OCI-LY3 (cell line): Measurements from ENCODE around the gene MAP6.
"Not testable (repeated sequence)": the region's sequence is repeated elsewhere in the genome, so short reads cannot be mapped to it uniquely, and the experiment has no call there.

Source experiments
- H2AFZ ChIP-seq: fragments of 200-600, 300-600 bp; shearing (Covaris generic); 2 replicates; pipeline ENCODE4 v1.6.0; 2014; ENCODE audit warnings: antibody characterized with exemption, low read depth, low read length
- H3K27ac ChIP-seq: fragments of 200-600, 300-600 bp; sonication (generic); 2 replicates; pipeline ENCODE4 v1.5.1; 2014; ENCODE audit warnings: mild to moderate bottlenecking, low read length, moderate library complexity, mixed read lengths
- H3K27me3 ChIP-seq: fragments of 200-600, 300-600 bp; sonication (generic); 2 replicates; pipeline ENCODE4 v1.6.1; 2014; ENCODE audit warnings: low read depth, low read length, mixed read lengths
- H3K36me3 ChIP-seq: fragments of 200-600, 300-600 bp; sonication (generic); replicated peaks from 2 replicates; pipeline ENCODE3; 2014; ENCODE audit warnings: low read depth, low read length, mixed read lengths
- H3K4me1 ChIP-seq: fragments of 300-600, 200-600 bp; sonication (generic); 2 replicates; pipeline ENCODE4 v1.6.1; 2014; ENCODE audit warnings: low read length, mixed read lengths
- H3K4me2 ChIP-seq: fragments of 200-600, 300-600 bp; sonication (generic); 2 replicates; pipeline ENCODE4 v1.6.1; 2014; ENCODE audit warnings: low read length, mixed read lengths
- H3K4me3 ChIP-seq: fragments of 300-600, 200-600 bp; sonication (generic); 2 replicates; pipeline ENCODE4 v1.5.1; 2014; ENCODE audit warnings: antibody characterized with exemption, mild to moderate bottlenecking, low read length, moderate library complexity
- H3K79me2 ChIP-seq: fragments of 300-600, 200-600 bp; shearing (Covaris generic); 2 replicates; pipeline ENCODE4 v1.6.1; 2014; ENCODE audit warnings: mild to moderate bottlenecking, low read length, mixed read lengths
- H3K9ac ChIP-seq: fragments of 300-600, 200-600 bp; shearing (Covaris generic); 2 replicates; pipeline ENCODE4 v1.6.0; 2014; ENCODE audit warnings: mild to moderate bottlenecking, low read length, moderate library complexity
- H3K9me3 ChIP-seq: fragments of 200-600, 300-600 bp; shearing (Covaris generic); 2 replicates; pipeline ENCODE4 v1.6.1; 2014; ENCODE audit warnings: low read length, mixed read lengths; ENCODE audit not compliant: insufficient read depth
- H4K20me1 ChIP-seq: fragments of 200-600, 300-600 bp; sonication (generic); 2 replicates; pipeline ENCODE4 v1.6.1; 2016; ENCODE audit warnings: low read length, mixed read lengths; ENCODE audit not compliant: insufficient read depth
- EZH2phosphoT487 ChIP-seq: fragments of 200-600 bp; shearing (Covaris generic); IDR thresholded peaks from 2 replicates; pipeline ENCODE4 v1.6.1; 2018; ENCODE audit warnings: antibody characterized with exemption, mixed run types, low read depth
- TF ChIP-seq, protein P1 (sequence below): fragments of 200-600, 300-600 bp; sonication (generic); IDR thresholded peaks from 2 replicates; pipeline ENCODE4 v1.5.1; 2014; ENCODE audit warnings: antibody characterized with exemption, low read length, low read depth

MAP6 gene

DNA sequence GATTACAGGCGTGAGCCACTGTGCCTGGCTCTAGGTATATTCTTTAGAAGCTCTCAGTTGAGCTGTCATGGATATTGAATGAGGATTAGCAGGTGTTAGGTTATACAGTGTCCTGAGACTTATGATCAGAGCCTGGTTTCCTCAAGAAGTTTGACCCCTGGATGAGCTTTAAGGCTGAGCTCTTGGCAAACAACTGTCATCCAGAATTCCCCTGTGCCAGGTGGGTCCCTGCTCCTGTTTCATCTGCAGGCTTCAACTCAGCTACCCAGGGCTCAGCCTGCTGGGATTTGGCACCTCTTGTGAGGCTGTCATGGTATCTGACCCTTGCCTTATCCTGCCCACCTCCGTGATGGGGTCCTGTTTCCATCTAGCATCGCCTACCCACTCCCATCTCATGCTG lies 82.4 kb downstream of the MAP6 start:
- no peaks in the 10 kb centered on the region for H4K20me1 ChIP-seq
- H3K4me1 ChIP-seq, result peaks cover 7% of the 10 kb centered on the region
- H3K9me3 ChIP-seq, result no peaks in the 10 kb centered on the region
- H3K27ac ChIP-seq, result no peak overlapping the region
- no peaks in the 10 kb centered on the region for H3K36me3 ChIP-seq
- no peaks in the 10 kb centered on the region for H3K27me3 ChIP-seq
- H2AFZ ChIP-seq, result no peak overlapping the region
- TF ChIP-seq, protein P1, sequence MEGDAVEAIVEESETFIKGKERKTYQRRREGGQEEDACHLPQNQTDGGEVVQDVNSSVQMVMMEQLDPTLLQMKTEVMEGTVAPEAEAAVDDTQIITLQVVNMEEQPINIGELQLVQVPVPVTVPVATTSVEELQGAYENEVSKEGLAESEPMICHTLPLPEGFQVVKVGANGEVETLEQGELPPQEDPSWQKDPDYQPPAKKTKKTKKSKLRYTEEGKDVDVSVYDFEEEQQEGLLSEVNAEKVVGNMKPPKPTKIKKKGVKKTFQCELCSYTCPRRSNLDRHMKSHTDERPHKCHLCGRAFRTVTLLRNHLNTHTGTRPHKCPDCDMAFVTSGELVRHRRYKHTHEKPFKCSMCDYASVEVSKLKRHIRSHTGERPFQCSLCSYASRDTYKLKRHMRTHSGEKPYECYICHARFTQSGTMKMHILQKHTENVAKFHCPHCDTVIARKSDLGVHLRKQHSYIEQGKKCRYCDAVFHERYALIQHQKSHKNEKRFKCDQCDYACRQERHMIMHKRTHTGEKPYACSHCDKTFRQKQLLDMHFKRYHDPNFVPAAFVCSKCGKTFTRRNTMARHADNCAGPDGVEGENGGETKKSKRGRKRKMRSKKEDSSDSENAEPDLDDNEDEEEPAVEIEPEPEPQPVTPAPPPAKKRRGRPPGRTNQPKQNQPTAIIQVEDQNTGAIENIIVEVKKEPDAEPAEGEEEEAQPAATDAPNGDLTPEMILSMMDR, result no peak
- TF ChIP-seq EZH2phosphoT487, result no peak
- no peak overlapping the region for H3K4me2 ChIP-seq
- H3K9ac ChIP-seq, result no peak overlapping the region
- no peaks in the 10 kb centered on the region for H3K79me2 ChIP-seq
- H3K4me3 ChIP-seq, result no peak overlapping the region

DNA sequence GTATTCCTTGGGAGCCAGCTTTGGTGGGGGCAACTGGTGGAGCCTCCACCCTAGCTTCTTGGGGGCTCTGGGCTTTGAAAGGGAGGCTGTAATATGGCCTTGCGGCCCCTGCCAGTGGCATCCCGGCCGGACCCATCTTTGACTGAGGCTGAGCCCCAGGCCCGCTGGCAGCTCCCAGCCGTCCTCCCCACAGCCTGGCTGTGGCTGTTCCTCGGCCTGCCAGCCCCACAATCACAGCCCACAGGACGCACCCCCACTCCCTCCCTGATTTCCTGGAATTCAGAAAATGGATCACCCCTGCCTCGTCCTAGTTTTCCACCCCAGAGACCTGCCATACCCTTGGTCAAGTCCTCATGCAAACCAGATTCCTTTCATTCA lies 83.6 kb downstream of the MAP6 start:
- Histone ChIP-seq H4K20me1 (no peaks in the 10 kb centered on the region), H3K79me2 (no peaks in the 10 kb centered on the region), H3K4me3 (no peak overlapping the region), H2AFZ (no peak overlapping the region), H3K27ac (no peak overlapping the region), H3K4me1 (peaks cover 7% of the 10 kb centered on the region), H3K27me3 (no peaks in the 10 kb centered on the region), H3K9me3 (no peaks in the 10 kb centered on the region), H3K9ac (no peak overlapping the region), H3K36me3 (no peaks in the 10 kb centered on the region), H3K4me2 (no peak overlapping the region)
- TF ChIP-seq, protein P1, result no peak

DNA sequence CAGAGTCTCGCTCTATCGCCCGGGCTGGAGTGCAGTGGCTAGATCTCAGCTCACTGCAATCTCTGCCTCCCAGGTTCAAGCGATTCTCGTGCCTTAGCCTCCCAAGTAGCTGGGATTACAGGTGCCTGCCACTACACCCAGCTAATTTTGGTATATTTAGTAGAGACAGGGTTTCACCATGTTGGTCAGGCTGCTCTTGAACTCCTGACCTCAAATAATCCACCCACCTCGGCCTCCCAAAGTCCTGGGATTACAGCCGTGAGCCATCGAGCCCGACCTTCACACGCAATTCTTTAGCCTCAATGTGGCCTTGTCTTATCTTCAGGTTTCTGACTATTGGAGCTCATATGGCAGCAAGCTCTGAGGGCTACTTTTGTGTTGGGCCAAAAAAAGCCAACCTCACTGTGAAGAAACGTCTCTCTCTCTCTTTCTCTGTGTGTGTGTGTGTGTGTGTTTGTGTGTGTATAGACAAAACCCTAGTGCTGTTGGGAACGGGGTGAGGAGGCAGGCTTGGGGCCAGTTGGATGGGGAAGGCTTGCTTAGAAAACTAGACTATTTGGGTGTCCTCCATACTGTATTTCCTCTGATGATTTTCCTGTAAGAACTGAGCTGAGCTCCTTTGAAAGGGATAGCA lies 84.1 kb downstream of the MAP6 start:
- not testable (repeated sequence) for H2AFZ ChIP-seq, H3K36me3 ChIP-seq, H3K9ac ChIP-seq, H3K4me1 ChIP-seq, H3K27me3 ChIP-seq, H3K79me2 ChIP-seq, H3K4me3 ChIP-seq, H3K9me3 ChIP-seq, H4K20me1 ChIP-seq, H3K27ac ChIP-seq, H3K4me2 ChIP-seq

DNA sequence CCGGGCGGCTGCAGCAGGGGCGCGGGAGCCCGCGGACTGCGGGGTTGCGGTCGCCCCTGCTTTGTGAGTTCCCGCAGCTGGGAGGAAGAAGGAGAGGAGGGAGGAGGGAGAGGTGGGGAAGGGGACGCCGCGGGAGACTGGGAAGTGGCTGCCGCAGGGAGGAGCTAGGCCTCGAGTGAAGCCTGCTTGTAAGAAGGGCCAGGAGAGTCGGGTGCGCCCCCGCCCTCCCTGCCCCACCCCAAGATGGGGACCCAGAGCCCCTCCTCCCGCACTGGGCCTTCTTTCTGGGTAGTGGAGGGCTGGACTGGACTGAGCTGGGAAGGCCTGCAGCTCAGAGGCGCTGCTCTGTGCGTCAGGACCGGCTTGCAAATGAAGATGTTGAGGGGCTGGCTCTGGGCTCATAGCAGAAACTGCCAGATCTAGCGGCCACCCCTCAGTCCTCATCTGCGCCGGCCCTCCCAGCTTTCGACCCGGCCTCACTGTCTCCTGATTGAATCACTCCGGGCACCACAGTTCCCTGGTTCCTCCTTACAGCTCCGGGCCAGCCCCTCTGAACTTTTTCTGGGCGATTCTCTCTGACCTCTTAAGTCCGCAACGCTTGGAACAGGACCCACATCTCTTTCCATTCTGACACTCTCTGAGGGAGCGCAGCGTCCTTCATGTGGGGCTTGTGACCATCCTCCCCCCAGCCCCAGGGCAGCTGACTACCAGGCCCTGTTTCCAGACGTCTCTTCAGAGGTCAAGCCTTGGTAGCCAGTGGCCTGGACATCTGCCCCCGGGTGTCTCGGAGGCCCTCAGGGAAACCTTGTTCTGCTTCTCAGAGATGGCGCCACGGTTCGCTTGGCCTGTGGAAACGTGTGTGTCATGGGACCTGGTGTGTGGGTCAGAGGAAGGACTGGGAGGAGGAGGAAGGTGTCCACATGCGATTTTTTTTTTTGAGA lies 84.8 kb downstream of the MAP6 start:
- Histone ChIP-seq H4K20me1 (no peaks in the 10 kb centered on the region), H2AFZ (peak overlapping the region; percentile 94), H3K27ac (no peak overlapping the region), H3K9ac (peak overlapping the region; percentile 82), H3K4me3 (peak overlapping the region; percentile 84), H3K4me2 (peak overlapping the region; percentile 82), H3K27me3 (no peaks in the 10 kb centered on the region), H3K9me3 (no peaks in the 10 kb centered on the region), H3K79me2 (no peaks in the 10 kb centered on the region), H3K4me1 (peaks cover 7% of the 10 kb centered on the region), H3K36me3 (no peaks in the 10 kb centered on the region)
- TF ChIP-seq EZH2phosphoT487, result no peak
- TF ChIP-seq, protein P1, result no peak
